ENCODE results near the gene CCNY.

The CCNY gene

GRCh38 chr10:35447693-35448407 lies 111.5 kb downstream of the CCNY start:
- TF ChIP-seq CTCF (IDR thresholded peaks at IDR 0.05), result no peak

GRCh38 chr10:35448687-35449662 lies 112.7 kb downstream of the CCNY start:
- no peak for TF ChIP-seq CTCF (IDR thresholded peaks at IDR 0.05)

DNA sequence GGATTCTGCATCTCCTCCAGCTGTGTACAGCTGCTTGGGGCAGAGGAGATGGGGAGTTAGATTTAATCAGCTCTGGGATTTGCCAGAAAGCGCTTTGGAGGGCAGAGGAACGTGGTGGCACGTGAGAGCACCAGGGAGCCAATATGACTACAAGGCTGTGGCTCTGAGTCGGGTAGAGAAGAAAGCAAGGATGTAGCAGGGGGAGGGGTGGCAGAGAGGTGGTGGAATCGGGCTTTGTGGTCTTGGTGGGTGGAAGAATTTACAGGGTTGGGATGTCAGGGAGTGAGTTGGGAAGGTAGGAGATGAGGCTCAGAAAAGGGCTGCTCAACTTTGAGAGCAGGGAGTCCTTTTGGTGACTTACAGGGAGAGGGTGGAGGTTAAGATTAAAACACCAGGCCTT lies 113.6 kb downstream of the CCNY start:
- no peak for TF ChIP-seq CTCF (IDR thresholded peaks at IDR 0.05)

DNA sequence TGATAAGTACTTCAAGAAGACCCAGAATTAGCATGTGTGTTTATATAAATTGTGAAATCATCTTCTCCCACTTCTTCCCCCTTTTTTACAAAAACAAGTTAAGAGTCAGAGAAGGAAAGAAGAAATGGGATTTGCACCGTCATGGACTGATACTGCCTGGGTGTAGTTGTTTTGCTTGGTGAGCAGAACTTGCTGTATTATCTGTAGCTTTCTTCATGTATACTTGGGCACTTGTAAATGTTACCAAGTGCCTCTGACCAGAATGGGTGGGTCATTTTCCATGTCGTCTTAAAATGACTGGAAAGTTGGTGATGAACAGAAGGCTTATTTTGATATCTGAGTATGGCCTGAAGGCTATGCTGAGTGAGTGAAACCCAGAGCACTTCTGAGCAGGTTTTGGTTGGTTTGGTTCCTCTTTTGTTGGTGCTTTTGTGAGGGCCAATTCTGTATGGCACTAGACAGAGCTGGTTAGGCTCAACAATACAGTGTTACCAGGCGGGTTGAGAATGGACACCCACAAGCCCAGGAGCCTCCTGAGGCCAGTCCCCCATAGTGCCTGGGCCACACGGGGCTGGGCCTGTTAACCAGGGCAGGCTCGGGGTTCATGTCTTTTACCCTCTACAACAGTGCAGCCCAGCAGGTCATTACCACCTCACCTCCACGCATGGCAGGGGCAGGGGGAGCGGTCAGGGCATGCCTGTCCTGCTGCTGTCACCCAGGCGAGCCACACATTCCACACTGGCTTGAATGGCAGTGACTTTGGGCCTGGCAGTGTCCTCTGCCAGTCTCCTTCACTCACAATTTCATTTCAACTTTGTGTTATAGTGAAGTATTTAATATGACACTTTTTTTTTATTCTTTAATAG lies 115.1 kb downstream of the CCNY start:
- TF ChIP-seq CTCF (IDR thresholded peaks at IDR 0.05), result no peak

GRCh38 chr10:35452171-35452570 lies 115.9 kb downstream of the CCNY start:
- TF ChIP-seq CTCF (IDR thresholded peaks at IDR 0.05), result no peak

DNA sequence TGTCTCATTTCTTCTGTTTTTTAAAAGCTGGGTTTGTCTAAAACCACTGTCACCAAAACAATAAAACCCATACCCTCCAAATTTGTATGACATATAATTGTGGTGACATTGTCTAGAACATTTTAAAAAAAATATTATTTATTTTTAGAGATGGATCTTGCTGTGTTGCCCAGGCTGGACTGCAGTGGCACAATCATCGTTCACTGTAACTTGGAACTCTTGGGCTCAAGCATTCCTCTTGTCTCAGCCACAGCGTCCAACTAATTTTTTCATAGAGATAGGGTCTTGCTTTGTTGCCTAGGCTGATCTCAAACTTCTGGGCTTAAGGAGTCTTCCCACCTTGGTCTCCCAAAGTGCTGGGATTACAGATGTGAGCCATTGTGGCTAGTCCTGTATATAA lies 116.5 kb downstream of the CCNY start:
- TF ChIP-seq CTCF (IDR thresholded peaks at IDR 0.05), result no peak

All from LNCAP (cell line).